HPDE6-E6E7 (cell line): ENCODE results near the gene REXO1.

ENCODE experiments used
- DNase-seq: peaks from one replicate; pipeline ENCODE4 v3.0.0; 2011; ENCODE audit warnings: missing footprints; ENCODE audit errors: extremely low spot score

The REXO1 gene

GRCh38 chr19:1791879-1792278, 56.4 kb downstream of the REXO1 start:
- DNase-seq = no peak

GRCh38 chr19:1790054-1790792, 58.1 kb downstream of the REXO1 start:
- DNase-seq = no peak

GRCh38 chr19:1789261-1790041, 58.8 kb downstream of the REXO1 start:
- DNase-seq = no peak

- no peak for DNase-seq
These were observed 61.2 kb downstream of the REXO1 start for GRCh38 chr19:1787116-1787515.

GRCh38 chr19:1786668-1787067, 61.6 kb downstream of the REXO1 start:
- no peak for DNase-seq

- DNase-seq = no peak
These were observed 63.0 kb downstream of the REXO1 start for GRCh38 chr19:1785310-1785709.

GRCh38 chr19:1783874-1784273, 64.4 kb downstream of the REXO1 start:
- no peak for DNase-seq

- no peak for DNase-seq
These were observed 64.9 kb downstream of the REXO1 start for GRCh38 chr19:1783354-1783753.

GRCh38 chr19:1782521-1782920, 65.8 kb downstream of the REXO1 start:
- DNase-seq = no peak

GRCh38 chr19:1780272-1780958, 67.9 kb downstream of the REXO1 start:
- DNase-seq = no peak

GRCh38 chr19:1779574-1779973, 68.7 kb downstream of the REXO1 start:
- no peak for DNase-seq

GRCh38 chr19:1777149-1777548, 71.1 kb downstream of the REXO1 start:
- no peak for DNase-seq

GRCh38 chr19:1776606-1777147, 71.6 kb downstream of the REXO1 start:
- DNase-seq = no peak

GRCh38 chr19:1775951-1776605, 72.2 kb downstream of the REXO1 start:
- no peak for DNase-seq

- DNase-seq = no peak
These were observed 73.1 kb downstream of the REXO1 start for GRCh38 chr19:1774989-1775772.

- peak; percentile 95 for DNase-seq
These were observed 75.1 kb downstream of the REXO1 start for GRCh38 chr19:1773184-1773583.

- no peak for DNase-seq
These were observed 77.3 kb downstream of the REXO1 start for GRCh38 chr19:1770866-1771576.

- DNase-seq = no peak
These were observed 78.7 kb downstream of the REXO1 start for GRCh38 chr19:1769645-1769985.

GRCh38 chr19:1768918-1769644, 79.2 kb downstream of the REXO1 start:
- DNase-seq = no peak

- no peak for DNase-seq
These were observed 80.0 kb downstream of the REXO1 start for GRCh38 chr19:1768248-1768647.
